GM18502 (cell line): ENCODE results near the gene ARHGAP32.
"Not testable (repeated sequence)": the region's sequence is repeated elsewhere in the genome, so short reads cannot be mapped to it uniquely, and the experiment has no call there.

Experiments used
- ATAC-seq: cut with Tn5 transposase; IDR thresholded peaks from one replicate; pipeline ENCODE4 v1.9.1; 2021; ENCODE audit warnings: mild to moderate bottlenecking; ENCODE audit not compliant: unreplicated experiment, poor library complexity

ARHGAP32 gene

DNA sequence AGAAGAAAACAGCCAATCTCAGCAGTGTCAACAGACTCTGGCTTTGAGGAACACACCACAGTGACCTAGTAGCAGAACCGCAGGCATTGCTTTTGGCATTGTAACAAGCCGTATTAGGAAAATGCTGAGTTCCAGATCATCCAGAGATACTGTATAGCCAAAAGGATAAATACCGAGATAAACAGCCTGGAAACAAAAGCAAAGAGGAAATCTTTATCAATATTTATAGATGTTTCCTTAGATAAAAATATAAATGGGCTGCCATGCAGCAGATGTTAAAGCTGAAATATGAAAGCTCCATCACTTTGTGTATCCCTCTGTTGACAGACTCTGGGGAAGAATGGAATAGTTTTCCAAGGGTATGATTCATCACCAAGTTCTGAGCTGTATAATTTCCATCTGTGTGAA lies 150.5 kb downstream of the ARHGAP32 start:
- no peak for ATAC-seq

DNA sequence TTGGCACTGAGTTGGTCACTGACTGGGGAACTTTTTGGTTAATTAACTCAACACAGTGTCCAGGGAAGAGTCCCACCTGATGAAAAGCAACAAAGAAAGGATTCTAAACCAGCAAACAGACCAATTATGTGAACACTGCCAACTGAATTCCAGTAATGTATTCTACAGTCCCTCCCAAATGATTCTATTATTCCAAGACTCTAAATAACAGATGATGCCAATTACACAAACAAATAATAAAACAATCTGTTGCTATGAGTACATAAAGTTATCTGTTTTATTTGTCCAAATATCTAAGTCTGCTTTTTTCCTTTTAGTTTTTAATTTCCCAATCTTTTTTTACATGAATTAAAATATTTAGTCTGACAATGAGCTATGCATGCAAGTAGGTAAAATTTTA lies 151.2 kb downstream of the ARHGAP32 start:
- no peak for ATAC-seq

DNA sequence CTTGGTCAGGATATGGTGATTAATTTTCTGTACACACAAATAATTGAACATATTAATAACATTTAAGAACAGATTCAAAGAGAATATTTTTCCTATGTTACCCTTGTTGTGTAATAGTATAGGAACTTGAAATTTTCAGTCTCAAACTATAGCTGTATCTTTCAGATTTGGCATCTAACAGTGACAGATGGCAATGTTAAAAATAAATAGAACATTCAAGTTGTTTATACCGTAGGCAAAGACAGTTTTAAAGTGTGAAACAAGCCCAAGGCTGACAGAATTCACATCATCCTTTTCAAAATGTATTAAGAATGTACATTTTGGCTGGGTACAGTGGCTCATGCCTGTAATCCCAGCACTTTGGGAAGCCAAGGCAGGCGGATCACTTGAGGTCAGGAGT lies 156.9 kb downstream of the ARHGAP32 start:
- ATAC-seq, result no peak

DNA sequence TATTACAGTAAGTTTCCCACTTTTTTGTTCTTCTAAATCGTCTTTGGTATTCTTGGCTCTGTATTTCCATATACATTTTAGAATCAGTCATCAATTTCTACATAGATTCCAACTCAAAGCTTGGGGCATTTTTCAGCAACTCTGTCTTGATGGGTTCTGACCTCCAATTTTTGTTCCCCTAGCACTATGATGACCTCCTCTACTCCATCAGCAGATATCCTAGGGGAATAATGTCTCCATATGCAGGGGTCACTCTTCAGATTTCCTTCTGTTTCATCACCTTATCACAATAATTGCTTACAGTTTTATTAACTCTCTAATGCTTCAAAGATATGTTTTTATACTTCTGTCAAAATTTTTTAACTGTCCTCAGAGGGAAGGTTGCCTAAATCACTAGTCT lies 158.1 kb downstream of the ARHGAP32 start:
- ATAC-seq, result no peak

DNA sequence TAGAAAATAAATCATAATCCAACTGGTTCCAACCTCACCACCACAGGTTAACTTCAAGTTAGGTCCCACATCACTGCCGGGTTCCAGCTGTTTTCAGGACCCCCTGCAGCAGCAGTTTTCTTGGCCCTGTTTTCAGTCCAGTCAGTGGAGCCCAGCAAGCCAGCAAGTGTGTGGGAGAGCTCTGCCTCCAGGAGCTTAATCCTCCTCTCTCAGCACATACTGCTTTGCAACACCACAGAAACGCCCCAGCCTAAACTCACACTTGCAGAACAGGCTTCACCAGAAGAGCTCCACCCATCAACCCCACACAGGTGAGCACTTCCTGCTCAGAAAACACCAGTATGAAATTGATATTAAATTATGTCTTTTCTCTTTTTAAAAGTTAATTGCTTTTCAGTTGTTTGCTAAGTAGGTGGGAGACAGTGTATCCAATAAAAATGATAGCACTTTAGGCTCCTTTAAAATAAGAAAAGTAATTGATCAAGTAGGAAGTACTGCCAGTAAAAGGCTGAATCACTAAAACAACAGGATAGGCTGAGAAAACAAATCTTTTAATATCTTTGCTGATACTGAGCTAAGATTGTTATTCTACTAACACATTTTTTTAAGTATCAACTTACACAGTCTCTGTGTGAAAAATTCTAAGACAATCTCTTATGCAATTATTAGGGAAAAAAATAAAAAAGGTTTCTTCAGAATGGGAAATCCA lies 168.0 kb downstream of the ARHGAP32 start:
- no peak for ATAC-seq

DNA sequence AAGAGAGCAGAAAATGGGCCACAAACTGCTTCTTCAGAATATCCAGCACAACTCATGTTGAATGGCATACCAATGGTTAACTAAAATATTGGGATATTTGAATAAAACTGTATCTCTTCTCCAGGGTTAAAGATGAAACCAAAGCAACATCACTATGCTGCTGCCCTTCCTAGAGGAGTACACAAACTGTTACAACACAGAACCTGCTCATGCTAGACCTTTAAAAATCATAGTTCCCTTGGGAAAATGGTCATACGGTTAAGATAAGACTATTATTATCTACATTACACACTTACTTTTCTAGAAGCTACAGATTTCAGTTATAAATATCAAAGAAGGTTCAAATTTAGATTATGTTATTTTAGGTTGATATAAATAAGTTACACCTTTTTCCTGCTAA lies 170.8 kb downstream of the ARHGAP32 start:
- no peak for ATAC-seq

DNA sequence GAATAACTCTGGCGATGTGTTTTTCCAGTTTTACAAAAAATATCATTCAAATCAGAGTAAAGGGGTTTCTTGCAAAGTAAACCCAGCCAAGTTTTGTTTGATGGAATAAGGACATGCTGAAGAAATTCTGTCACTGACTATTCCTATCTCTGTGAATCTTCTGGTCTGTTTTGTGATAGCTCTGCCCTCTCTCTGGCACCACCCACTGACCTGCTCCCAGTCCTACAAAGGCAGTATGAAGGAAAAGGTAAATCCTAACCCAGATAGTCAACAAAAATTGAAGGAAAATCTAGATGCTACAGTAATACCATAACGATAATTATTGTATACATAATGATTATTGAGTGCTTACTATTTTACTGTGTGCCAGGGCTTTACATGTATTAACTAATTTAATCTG lies 173.1 kb downstream of the ARHGAP32 start:
- ATAC-seq, result no peak

DNA sequence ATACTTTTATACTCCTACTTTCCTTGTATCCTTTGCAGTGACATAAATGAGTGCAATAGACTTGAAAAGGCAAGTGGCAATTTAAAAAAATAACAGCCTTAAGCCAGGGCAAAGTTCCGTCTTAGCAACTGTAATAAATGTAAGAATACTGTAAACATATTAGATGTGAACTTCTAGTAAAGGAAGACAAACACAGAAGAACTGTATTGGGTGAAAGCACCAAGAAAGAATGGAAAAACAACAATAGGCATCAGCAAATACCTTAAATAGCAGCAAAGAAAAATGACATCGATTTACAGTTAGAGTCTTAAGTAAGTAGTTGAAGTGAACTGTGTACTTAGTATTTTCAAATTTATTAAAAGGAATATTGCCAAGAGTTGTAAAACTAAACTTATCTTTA lies 174.0 kb downstream of the ARHGAP32 start:
- no peak for ATAC-seq

DNA sequence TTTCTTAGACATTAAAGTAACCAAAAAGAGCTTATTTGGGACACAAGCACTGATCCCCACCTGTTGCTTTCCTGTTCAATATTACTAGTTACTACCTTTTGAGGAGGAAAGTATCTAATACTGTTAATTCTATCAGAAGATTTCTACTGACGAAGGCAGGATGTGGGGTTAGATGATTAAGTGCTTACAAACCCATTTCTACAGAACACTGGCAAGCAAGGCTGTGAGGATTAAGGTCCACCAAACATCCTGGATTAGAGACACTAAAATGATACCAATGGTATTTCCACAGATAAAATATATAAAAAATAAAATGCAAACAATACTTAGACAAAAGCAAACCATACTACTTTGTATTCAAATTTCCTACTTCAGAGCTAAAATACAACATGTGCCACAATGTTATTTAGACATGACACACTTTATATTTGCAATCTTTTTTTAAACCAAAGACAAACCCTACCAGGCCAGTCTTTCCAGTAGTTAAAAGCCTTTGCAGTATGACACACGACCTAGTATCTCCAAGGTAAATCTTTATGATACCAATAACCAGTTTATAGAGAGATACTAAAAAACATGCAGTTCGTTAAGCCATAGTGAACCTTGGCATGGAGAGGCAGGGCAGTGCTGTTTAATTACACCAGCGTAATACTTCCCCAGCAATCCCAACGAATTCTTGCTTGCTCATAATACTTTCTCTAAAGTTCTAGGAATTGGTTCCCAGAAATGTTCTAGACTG lies 178.2 kb downstream of the ARHGAP32 start:
- ATAC-seq, result no peak

DNA sequence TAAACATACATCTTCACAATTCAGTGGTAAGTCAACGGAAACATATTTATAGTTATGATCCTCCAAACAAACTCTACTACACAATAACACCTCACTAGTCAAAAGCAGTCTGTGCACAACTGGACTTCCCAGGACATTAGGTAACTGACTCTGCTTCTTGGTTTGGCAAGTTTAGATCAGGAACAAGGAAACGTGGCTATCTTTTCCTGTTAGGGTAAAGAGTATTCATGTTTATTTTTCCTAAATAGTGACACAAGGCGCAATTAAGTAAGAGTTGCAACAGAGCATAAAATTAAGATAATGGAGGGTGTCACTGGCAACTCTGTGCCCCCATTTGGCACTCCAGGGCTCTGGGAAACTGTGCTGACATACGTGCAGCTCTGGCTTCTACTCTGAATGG lies 179.2 kb downstream of the ARHGAP32 start:
- no peak for ATAC-seq

DNA sequence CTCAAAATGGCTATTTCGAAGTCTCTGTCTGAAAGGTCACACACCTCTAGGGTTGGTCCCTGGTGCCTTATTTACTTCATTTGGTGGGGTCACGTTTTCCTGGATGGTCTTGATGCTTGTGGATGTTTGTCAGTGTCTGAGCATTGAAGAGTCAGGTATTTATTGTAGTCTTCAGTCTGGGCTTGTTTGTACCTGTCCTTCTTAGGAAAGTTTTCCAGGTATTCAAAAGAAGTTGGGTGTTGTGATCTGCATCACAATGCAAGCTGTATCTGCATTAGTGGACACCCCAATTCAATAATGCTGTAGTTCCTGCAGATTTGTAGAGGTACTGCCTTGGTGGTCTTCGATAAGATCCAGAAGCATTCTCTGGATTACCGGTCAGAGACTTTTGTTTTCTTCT lies 186.0 kb downstream of the ARHGAP32 start:
- no peak for ATAC-seq

DNA sequence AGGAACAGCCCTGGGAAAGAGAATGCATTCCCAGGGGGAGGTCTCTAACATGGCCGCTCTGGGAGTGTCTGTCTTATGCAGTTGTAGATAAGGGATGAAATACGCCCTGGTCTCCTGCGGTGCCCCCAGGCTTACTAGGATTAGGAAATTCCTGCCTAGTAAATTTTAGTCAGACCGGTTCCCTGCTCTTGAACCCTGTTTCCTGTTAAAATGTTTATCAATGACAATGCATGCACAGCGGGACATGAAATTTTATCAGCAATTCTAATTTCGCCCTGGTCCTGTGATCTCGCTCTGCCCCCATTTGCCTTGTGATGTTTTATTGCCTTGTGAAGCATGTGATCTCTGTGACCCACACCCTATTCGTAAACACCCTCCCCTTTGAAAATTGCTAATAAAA lies 193.0 kb downstream of the ARHGAP32 start:
- not testable (repeated sequence) for ATAC-seq

DNA sequence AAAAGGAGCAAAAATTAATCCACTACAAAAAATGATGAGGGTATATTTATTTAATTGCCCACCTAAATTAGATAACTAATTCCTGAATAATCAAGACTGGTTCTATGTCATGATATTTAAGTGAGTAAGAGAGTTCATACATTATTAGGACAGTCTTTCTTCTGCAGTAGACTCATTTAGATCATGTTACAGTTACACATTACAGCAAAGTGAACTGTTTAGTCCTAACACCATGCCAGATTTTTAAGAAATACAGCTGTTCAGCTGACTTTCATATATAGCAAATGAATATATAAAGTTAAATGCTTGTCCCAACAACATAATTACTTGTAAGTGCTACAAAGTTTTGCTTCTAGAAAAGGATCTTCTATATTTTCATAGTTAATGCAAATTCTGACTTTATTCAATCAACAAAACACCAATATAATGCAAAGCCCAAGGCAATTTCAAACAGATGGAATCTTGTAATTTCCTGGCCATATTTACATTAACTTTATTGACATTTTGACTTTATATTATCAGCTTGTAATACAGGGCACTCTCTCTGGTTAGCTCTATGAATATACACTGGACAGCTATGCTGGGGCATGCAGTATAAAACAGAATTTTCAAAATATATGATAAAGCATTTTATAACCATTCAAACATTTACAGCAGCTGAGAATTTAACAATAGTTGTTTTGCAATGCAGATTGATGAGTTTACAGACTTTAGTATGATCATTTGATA lies 203.7 kb downstream of the ARHGAP32 start:
- no peak for ATAC-seq

DNA sequence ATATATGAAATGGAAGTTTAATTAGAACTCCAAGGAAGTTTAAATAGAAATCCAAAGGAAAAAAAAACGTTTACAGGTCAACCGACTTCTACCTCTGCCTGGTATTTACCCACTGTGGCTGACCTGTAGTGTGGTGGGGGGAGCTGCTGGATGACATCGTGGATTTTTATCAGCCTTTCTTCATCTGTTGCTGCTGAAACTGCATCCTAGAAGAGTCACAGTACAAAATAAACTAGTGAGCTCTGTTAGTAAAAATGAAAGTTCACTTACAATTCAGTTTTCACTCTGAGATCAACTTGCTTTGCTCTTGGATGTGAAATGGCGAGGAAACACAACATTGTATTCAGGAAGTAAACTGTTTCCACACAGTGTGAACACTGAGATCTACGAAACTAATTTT lies 206.2 kb downstream of the ARHGAP32 start:
- ATAC-seq, result no peak

DNA sequence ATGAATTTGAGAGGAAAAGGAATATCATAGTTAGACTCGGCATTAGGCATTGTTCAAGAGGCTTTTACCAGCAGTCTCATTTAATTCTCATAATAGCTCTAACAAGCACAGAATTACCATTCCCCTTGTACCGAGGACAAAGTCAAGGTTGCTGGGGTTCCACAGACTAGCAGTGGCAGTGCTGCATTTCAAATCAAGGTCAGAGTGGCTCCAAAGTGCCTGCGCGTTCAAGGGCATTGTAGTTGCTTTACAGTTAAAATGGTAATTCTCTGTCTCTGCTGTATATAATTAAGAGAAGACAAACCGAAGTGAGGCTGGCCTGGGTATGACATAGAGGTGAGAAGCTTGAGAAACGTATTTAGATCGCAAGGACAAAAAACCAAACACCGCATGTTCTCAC lies 209.1 kb downstream of the ARHGAP32 start:
- no peak for ATAC-seq

DNA sequence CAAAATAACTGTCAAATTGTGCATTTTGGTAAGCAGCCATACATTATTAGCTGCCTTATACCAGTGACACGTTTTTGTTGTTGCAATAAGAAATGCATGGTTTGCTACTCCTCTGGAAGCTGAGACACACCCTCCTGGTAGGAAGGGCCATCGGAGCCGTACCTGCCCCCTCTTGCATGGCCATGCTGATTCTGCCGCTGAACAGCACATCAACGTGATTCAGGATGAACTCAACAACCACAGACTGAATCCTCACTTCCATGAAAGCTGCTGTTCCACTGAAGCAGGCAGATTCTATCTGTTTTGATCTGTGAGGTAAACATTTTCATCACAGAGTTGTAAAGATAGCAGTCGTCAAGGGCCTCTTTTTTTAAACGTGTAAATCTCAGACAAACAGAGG lies 210.9 kb downstream of the ARHGAP32 start:
- no peak for ATAC-seq

DNA sequence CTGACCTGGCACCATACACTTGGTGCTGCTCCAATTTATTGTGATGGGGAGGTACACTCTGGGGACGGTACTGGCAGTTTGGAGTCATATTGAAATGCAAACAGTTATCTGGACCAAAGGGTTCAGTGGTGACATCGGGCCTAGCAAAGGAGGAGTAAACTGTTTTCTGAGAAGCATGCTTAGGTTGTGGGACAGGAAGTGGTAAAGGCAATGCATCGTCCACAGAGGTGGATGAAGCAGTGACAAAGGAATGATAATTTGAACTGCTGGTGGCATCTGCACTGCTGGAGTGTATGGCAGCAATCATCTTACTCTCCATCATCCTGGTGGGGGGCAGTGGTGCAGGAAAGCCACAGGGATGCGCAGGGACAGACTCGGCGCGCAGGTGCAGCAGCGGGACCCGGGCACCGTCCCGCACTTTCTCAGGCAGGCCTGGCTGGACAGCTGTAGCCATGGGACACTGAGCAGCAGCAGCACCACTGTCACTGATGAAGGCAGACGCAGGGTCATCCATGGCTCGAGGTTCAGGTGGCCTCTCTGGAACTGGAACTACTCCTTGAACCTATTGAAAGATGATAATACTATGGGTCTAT lies 221.4 kb downstream of the ARHGAP32 start:
- no peak for ATAC-seq

DNA sequence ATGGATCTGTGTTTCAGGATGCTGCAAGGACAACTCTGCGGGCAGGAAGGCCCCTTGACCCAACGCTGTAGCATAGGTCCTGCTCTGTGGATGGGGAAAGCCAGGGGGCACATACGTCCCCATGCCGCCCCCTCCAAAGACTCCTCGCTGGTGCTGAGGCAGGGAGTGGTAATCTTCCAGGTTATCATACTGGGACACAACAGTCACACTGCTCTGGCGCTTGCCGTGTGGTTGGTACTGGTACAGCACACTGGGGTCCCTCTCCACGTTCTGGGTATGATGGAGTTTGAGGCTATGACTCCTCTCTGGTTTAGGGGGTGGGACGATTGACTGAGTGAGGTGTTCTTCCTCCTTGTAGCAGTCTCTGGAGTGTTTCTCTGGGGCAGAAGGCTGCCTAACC lies 223.2 kb downstream of the ARHGAP32 start:
- no peak for ATAC-seq

DNA sequence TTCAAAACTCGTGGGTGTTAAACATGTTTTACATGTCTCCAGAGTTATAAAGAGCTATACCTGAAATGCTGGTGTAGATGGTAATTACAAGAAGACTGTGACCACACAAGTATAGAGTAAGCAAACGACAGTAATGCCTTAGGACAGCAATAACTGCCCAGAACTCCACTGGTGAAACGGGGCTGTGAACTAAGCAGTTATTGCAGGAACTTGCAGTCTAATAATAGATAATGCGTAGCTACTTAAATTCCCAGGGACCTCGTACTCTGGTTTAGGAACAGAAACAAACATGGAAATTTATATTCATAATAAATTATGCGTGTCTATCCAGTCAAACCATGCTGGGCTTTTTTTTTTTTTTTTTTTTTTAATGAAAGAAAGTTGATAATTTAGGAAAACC lies 224.5 kb downstream of the ARHGAP32 start:
- no peak for ATAC-seq

DNA sequence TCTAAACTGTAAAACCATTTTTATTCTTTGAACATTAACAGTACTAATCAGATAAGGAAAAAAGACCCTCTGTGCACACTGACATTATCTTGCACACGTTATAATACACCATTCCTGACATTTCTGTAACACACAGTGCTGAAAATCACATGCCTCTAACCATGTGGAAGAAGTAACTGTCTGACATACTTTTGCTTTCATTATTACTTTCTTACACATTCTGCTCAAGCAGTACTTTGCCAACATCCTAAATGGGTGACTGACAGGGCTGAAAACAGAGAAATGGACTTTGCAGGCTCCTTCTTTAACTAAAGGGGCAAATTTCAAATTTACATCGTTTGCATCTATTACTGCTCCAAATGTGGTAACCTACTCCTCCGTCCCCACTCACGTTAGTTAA lies 226.6 kb downstream of the ARHGAP32 start:
- peak; percentile 98 for ATAC-seq

DNA sequence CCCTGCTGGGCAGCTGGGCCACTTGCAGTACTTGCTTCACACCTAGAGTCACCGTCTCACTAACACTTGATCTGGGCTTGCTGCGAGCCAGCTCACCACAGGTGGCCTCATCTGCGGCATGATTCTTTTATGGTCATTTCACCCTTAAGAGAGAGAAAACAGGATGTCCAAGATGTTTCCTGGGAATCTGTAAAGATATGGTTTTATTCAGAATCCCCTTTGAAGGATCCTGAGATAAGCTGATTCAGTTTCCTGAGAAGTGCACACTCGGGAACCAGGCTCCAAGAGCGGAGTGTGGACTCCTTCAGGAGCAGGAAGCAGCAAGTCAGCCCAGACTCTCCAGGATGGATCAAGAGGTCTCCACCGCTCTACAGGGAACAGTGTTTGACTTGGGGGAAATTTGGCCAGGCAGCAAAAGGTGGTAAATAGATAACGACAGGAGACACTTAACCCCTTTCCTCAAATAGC lies 227.6 kb downstream of the ARHGAP32 start:
- ATAC-seq, result no peak
